Esophagus muscularis mucosa (tissue), 3 donors: Measurements from ENCODE around the gene TCAIM.

Experiments used
- EP300 ChIP-seq: sonication (generic); formaldehyde crosslinking; IDR thresholded peaks from one replicate; pipeline ENCODE4 v1.6.1; 2017; ENCODE audit warnings: antibody characterized with exemption
- TF ChIP-seq, protein P1 (sequence below), 3 experiments: fragments of 200-600 bp in 2 of 3; fragments of 450-650 bp in 1 of 3; sonication (generic) in 2 of 3; IDR thresholded peaks; one replicate each; pipeline ENCODE4 v1.5.1; 2017 to 2019; ENCODE audit warnings: antibody characterized with exemption in 3 of 3, mild to moderate bottlenecking in 2 of 3, moderate library complexity in 1 of 3

DNA sequence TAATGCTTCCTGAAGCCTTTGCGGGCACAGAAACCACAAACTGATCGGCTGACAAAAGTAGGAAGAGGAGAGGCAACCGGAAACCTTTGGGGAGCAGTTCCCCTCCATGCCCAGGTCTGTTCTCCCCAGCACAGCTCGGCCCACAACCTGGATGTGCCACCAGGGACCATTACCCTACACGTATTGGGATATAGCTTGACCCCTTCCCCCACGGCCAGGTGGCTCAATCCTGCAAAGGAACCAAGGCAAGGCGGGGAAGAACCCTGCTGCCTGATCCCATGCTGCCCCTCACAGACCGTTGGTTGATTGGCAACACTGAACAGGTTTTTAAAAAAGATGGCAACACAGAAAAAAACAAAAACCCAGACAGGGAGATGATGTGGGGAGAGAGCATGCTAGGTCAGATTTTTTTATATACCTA is 19.7 kb upstream of the TCAIM start:
- TF ChIP-seq EP300: no peak
- TF ChIP-seq, protein P1, sequence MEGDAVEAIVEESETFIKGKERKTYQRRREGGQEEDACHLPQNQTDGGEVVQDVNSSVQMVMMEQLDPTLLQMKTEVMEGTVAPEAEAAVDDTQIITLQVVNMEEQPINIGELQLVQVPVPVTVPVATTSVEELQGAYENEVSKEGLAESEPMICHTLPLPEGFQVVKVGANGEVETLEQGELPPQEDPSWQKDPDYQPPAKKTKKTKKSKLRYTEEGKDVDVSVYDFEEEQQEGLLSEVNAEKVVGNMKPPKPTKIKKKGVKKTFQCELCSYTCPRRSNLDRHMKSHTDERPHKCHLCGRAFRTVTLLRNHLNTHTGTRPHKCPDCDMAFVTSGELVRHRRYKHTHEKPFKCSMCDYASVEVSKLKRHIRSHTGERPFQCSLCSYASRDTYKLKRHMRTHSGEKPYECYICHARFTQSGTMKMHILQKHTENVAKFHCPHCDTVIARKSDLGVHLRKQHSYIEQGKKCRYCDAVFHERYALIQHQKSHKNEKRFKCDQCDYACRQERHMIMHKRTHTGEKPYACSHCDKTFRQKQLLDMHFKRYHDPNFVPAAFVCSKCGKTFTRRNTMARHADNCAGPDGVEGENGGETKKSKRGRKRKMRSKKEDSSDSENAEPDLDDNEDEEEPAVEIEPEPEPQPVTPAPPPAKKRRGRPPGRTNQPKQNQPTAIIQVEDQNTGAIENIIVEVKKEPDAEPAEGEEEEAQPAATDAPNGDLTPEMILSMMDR (IDR thresholded peaks at IDR 0.05): no peak
